Panc1 (cell line): ENCODE measurements around the gene SCYL3. TPM values are rescaled to one million over a fixed set of nuclear protein-coding genes. Genes with fewer than 3 reads are reported as not detected.

Experiments
- ATAC-seq: fragments of 200-7000 bp; cut with Tn5 transposase; 2 replicates; pipeline ENCODE4 v1.9.1; 2020; ENCODE audit warnings: mild to moderate bottlenecking, moderate library complexity
- BruUV-seq: library from RNA; stranded (reverse); fragments of 400-500 nt; replicated peaks from 2 replicates; lab custom pipeline; 2021; lab: Mats Ljungman, UMichigan
- CTCF ChIA-PET: fragments of 300-600 bp; sonication (Branson Sonifier 250); formaldehyde crosslinking; loops from one replicate; lab custom pipeline; 2022; ENCODE audit warnings: antibody characterized with exemption; lab: Charles Lee
- POLR2A ChIA-PET: fragments of 300-600 bp; sonication (Branson Sonifier 250); formaldehyde crosslinking; loops from one replicate; lab custom pipeline; 2022; ENCODE audit warnings: antibody characterized with exemption; lab: Charles Lee
- DNase-seq: peaks from one replicate; pipeline ENCODE4 v3.0.0-alpha.2; 2010; ENCODE audit warnings: low read depth, low spot score
- H3K27ac ChIP-seq: 2 replicates; pipeline ENCODE4 v1.5.1; 2011; ENCODE audit warnings: mild to moderate bottlenecking, low read length, inconsistent platforms
- H3K27me3 ChIP-seq: fragments of 200-500 bp; sonication (Bioruptor generic); 2 replicates; pipeline ENCODE4 v1.6.0; 2014; ENCODE audit warnings: low read length, inconsistent platforms; ENCODE audit not compliant: control insufficient read depth, insufficient read depth
- H3K36me3 ChIP-seq: fragments of 200-500 bp; sonication (Bioruptor generic); 2 replicates; pipeline ENCODE4 v1.5.1; 2014; ENCODE audit warnings: inconsistent platforms, mild to moderate bottlenecking, low read length, moderate library complexity; ENCODE audit not compliant: control insufficient read depth, insufficient read depth
- H3K4me1 ChIP-seq: 2 replicates; pipeline ENCODE4 v1.5.1; 2011; ENCODE audit warnings: inconsistent platforms, mild to moderate bottlenecking, low read length, moderate library complexity; ENCODE audit not compliant: control insufficient read depth, insufficient read depth
- H3K4me3 ChIP-seq, 2 experiments: 2 replicates each; pipeline ENCODE4 v1.5.1; 2011 to 2012; ENCODE audit warnings: low read depth in 2 of 2, low read length in 2 of 2, mild to moderate bottlenecking in 2 of 2, inconsistent platforms in 1 of 2, moderate library complexity in 1 of 2
- H3K9me3 ChIP-seq: fragments of 200-500 bp; sonication (Bioruptor generic); 2 replicates; pipeline ENCODE4 v1.5.1; 2014; ENCODE audit warnings: low read depth, mild to moderate bottlenecking, inconsistent platforms, low read length, moderate library complexity; ENCODE audit not compliant: control insufficient read depth, insufficient read depth
- CTCF ChIP-seq: fragments of 450-650 bp; IDR thresholded peaks from 2 replicates; pipeline ENCODE4 v1.5.1; 2017; ENCODE audit warnings: mild to moderate bottlenecking
- POLR2AphosphoS5 ChIP-seq: IDR thresholded peaks from 2 replicates; pipeline ENCODE4 v1.6.1; 2012; ENCODE audit warnings: mild to moderate bottlenecking, low read depth, low read length, moderate library complexity
- REST ChIP-seq, 2 experiments: IDR thresholded peaks; 2 replicates each; pipeline ENCODE4 v1.6.1; 2011 to 2012; ENCODE audit warnings: low read depth in 2 of 2, control low read depth in 1 of 2, low read length in 1 of 2, mild to moderate bottlenecking in 1 of 2, moderate library complexity in 1 of 2; ENCODE audit not compliant: insufficient read depth in 1 of 2
- SIN3A ChIP-seq: IDR thresholded peaks from 2 replicates; pipeline ENCODE4 v1.6.1; 2012; ENCODE audit warnings: low read depth, mild to moderate bottlenecking, low read length, moderate library complexity, borderline replicate concordance; ENCODE audit not compliant: insufficient read depth
- TCF7L2 ChIP-seq: IDR thresholded peaks from 2 replicates; pipeline ENCODE4 v1.6.1; 2011; ENCODE audit warnings: mild to moderate bottlenecking, low read depth, low read length, inconsistent platforms
- in situ Hi-C: cut with HindIII; loops from 2 replicates; pipeline ENCODE4 v1.10.0; 2016; ENCODE audit warnings: low sequenced_read_pairs, low pct_unique_long_range_greater_than_20kb
- intact Hi-C: fragments of 100-400 bp; cut with micrococcal nuclease; formaldehyde crosslinking; loops from one replicate; pipeline ENCODE4 v1.10.0; 2022; ENCODE audit not compliant: unreplicated experiment
- total RNA-seq: library from RNA; stranded (reverse); gene quantifications from one replicate; pipeline ENCODE4 v1.2.1, GENCODE V29; 2021; ENCODE audit not compliant: unreplicated experiment

Gene SCYL3
- total RNA-seq, 1 experiment from 2014 or later: 7.8 TPM

DNA sequence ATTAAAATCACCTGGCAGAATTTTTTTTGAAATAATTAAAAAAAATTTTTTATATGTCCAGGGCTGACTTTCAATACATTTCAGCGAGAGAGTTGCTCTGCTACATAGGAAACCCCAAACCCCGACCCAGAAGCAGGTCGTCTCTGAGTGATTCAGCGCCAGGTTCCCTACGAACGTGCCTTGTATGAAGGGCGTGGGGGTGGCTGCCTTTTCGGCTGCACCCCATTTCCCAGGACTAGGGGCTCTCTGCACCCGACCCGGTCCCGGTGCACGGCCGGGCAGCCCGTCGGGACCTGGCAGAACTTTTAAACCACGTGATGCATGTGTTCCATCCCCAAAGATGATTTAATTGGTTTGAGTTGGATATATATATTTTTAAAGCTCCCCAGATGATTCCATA, 15.8 kb upstream of the SCYL3 start:
- BruUV-seq: no TSS peak
- DNase-seq (no peak), ATAC-seq (no peak)
- H3K27me3 ChIP-seq: no peaks in the 10 kb centered on the region
- no peaks in the 10 kb centered on the region for H3K4me1 ChIP-seq
- ChIA-PET POLR2A (no interaction called here), CTCF (no interaction called here)
- no peak for TF ChIP-seq TCF7L2
- TF ChIP-seq POLR2AphosphoS5: no peak
- TF ChIP-seq SIN3A: no peak
- TF ChIP-seq REST (IDR thresholded peaks at IDR 0.05; ENCODE audit: insufficient read depth in 1 of 2, low read depth in 2 of 2, low read length in 1 of 2): no peak
- no peak for TF ChIP-seq CTCF
- H3K4me3 ChIP-seq: no peak overlapping the region
- H3K9me3 ChIP-seq: no peaks in the 10 kb centered on the region
- intact Hi-C loops: no loop called here
- no peak overlapping the region for H3K27ac ChIP-seq
- H3K36me3 ChIP-seq: no peaks in the 10 kb centered on the region
- in situ Hi-C loops: no loop called here

GRCh38 chr1:169906938-169907337, 13.2 kb upstream of the SCYL3 start:
- no peak for ATAC-seq
- no peak for TF ChIP-seq TCF7L2
- TF ChIP-seq REST (IDR thresholded peaks at IDR 0.05; ENCODE audit: insufficient read depth in 1 of 2, low read depth in 2 of 2, low read length in 1 of 2): no peak
- TF ChIP-seq SIN3A: no peak
- no peak for TF ChIP-seq POLR2AphosphoS5
- no peak for TF ChIP-seq CTCF
- Histone ChIP-seq H3K27me3 (no peaks in the 10 kb centered on the region), H3K4me1 (no peaks in the 10 kb centered on the region), H3K9me3 (no peaks in the 10 kb centered on the region), H3K27ac (no peak overlapping the region), H3K4me3 (no peak overlapping the region), H3K36me3 (no peaks in the 10 kb centered on the region)
- in situ Hi-C loops: no loop called here
- CTCF ChIA-PET: no interaction called here
- POLR2A ChIA-PET: no interaction called here
- BruUV-seq: no TSS peak
- DNase-seq: no peak
- intact Hi-C loops: no loop called here
